Measurements from ENCODE around the gene TRIP10.

Gene TRIP10

GRCh38 chr19:6766357-6767080 lies 27.0 kb downstream of the TRIP10 start:
- TF ChIP-seq CSDC2 (CRISPR knock-in tag; IDR thresholded peaks at IDR 0.05) (no peak), ZFP30 (CRISPR knock-in tag; IDR thresholded peaks at IDR 0.05) (no peak), OSR1 (CRISPR knock-in tag; IDR thresholded peaks at IDR 0.05) (no peak), ZNF70 (CRISPR knock-in tag; IDR thresholded peaks at IDR 0.05) (no peak), ZNF565 (CRISPR knock-in tag; conservative IDR thresholded peaks at IDR 0.05; ENCODE audit: low read depth) (no peak)
- TF ChIP-seq, protein P1, sequence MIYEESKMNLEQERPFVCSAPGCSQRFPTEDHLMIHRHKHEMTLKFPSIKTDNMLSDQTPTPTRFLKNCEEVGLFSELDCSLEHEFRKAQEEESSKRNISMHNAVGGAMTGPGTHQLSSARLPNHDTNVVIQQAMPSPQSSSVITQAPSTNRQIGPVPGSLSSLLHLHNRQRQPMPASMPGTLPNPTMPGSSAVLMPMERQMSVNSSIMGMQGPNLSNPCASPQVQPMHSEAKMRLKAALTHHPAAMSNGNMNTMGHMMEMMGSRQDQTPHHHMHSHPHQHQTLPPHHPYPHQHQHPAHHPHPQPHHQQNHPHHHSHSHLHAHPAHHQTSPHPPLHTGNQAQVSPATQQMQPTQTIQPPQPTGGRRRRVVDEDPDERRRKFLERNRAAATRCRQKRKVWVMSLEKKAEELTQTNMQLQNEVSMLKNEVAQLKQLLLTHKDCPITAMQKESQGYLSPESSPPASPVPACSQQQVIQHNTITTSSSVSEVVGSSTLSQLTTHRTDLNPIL (CRISPR knock-in tag; IDR thresholded peaks at IDR 0.05; ENCODE audit: low read depth) = no peak
- no peak; the same call in 1 of the 3 replicates for ATAC-seq

DNA sequence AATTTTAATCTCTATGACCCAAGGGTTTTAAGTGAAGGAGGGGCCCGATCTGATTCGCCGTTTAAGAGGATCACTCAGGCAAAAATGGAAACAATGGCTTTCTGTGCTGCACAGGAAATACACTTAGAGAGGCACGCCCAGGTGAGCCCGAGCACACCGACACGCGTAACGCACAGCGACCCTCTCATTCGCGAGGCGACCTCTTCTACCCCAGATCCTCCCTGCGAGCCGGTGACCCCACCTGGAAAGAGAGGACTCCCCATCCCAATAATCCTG lies 27.5 kb downstream of the TRIP10 start:
- no peak for TF ChIP-seq ZFP3 (CRISPR knock-in tag; IDR thresholded peaks at IDR 0.05)
- ATAC-seq = no peak

DNA sequence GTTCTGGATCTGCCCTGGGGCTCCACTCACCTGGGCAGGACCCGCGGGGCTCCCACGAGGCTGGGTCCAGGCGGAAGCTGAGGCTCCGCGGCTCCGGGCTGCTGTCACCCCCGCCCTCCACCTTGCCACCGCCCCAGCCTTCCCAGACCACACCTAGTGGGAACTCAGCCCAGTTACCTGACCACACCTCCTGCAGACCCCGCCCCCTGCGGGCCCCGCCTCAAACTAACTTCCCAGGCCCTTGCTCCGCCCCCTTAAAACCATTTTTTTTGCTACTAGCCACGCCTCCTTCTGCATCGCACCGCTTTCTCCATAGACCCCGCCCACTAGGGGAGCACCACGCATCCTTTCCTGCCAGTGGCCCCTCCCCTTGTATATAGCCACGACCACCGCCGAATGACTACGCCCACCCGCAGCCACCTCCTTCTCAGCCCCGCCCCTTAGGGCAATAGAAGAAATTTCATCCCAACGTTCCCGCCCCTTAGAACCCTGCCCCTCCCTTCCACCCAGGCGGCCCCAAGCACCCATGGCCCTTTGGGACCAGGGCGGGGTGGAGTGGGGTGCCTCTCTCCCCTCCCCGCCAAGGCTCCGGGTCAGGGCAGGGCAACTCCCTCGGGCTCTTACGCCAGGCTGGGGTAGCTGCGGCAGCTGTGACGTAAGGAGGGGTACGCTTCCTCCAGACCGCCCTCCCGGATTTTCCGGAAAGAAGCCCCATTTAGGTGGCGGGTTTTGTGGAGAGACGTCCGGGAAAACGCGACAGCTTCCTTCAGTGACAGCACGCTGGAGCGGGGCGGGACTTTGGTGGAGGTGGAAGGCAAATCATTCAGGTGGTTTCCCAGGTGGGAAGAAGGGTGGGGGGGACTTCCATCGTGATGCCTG lies 28.1 kb downstream of the TRIP10 start, which contains the start of gene SH2D3A:
Gene SH2D3A (minus strand): TSS at position 79 of the 879 bp plus-strand sequence. CDS start 3,687 bp downstream, outside the sequence.
- no peak for TF ChIP-seq ZNF8 (CRISPR knock-in tag; IDR thresholded peaks at IDR 0.05)
- TF ChIP-seq ZNF565 (CRISPR knock-in tag; conservative IDR thresholded peaks at IDR 0.05; ENCODE audit: low read depth) = no peak
- TF ChIP-seq BACH2 (CRISPR knock-in tag; IDR thresholded peaks at IDR 0.05; ENCODE audit: borderline replicate concordance) = no peak
- TF ChIP-seq SNAI2 (CRISPR knock-in tag; IDR thresholded peaks at IDR 0.05) = no peak
- TF ChIP-seq TCF4 (CRISPR knock-in tag; IDR thresholded peaks at IDR 0.05; ENCODE audit: borderline replicate concordance) = no peak
- no peak for TF ChIP-seq ESRRG (CRISPR knock-in tag; IDR thresholded peaks at IDR 0.05)
- TF ChIP-seq, protein P2, sequence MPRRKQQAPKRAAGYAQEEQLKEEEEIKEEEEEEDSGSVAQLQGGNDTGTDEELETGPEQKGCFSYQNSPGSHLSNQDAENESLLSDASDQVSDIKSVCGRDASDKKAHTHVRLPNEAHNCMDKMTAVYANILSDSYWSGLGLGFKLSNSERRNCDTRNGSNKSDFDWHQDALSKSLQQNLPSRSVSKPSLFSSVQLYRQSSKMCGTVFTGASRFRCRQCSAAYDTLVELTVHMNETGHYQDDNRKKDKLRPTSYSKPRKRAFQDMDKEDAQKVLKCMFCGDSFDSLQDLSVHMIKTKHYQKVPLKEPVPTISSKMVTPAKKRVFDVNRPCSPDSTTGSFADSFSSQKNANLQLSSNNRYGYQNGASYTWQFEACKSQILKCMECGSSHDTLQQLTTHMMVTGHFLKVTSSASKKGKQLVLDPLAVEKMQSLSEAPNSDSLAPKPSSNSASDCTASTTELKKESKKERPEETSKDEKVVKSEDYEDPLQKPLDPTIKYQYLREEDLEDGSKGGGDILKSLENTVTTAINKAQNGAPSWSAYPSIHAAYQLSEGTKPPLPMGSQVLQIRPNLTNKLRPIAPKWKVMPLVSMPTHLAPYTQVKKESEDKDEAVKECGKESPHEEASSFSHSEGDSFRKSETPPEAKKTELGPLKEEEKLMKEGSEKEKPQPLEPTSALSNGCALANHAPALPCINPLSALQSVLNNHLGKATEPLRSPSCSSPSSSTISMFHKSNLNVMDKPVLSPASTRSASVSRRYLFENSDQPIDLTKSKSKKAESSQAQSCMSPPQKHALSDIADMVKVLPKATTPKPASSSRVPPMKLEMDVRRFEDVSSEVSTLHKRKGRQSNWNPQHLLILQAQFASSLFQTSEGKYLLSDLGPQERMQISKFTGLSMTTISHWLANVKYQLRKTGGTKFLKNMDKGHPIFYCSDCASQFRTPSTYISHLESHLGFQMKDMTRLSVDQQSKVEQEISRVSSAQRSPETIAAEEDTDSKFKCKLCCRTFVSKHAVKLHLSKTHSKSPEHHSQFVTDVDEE (CRISPR knock-in tag; IDR thresholded peaks at IDR 0.05) = no peak
- TF ChIP-seq, protein P3, sequence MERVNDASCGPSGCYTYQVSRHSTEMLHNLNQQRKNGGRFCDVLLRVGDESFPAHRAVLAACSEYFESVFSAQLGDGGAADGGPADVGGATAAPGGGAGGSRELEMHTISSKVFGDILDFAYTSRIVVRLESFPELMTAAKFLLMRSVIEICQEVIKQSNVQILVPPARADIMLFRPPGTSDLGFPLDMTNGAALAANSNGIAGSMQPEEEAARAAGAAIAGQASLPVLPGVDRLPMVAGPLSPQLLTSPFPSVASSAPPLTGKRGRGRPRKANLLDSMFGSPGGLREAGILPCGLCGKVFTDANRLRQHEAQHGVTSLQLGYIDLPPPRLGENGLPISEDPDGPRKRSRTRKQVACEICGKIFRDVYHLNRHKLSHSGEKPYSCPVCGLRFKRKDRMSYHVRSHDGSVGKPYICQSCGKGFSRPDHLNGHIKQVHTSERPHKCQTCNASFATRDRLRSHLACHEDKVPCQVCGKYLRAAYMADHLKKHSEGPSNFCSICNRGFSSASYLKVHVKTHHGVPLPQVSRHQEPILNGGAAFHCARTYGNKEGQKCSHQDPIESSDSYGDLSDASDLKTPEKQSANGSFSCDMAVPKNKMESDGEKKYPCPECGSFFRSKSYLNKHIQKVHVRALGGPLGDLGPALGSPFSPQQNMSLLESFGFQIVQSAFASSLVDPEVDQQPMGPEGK (CRISPR knock-in tag; IDR thresholded peaks at IDR 0.05; ENCODE audit: borderline replicate concordance) = no peak
- no peak for TF ChIP-seq ISL1 (CRISPR knock-in tag; IDR thresholded peaks at IDR 0.05)
- no peak for TF ChIP-seq GLIS3 (CRISPR knock-in tag; IDR thresholded peaks at IDR 0.05)
- no peak for TF ChIP-seq PPARA (CRISPR knock-in tag; IDR thresholded peaks at IDR 0.05; ENCODE audit: borderline replicate concordance)
- TF ChIP-seq ZNF70 (CRISPR knock-in tag; IDR thresholded peaks at IDR 0.05) = no peak
- peak; percentile 55 for ATAC-seq

DNA sequence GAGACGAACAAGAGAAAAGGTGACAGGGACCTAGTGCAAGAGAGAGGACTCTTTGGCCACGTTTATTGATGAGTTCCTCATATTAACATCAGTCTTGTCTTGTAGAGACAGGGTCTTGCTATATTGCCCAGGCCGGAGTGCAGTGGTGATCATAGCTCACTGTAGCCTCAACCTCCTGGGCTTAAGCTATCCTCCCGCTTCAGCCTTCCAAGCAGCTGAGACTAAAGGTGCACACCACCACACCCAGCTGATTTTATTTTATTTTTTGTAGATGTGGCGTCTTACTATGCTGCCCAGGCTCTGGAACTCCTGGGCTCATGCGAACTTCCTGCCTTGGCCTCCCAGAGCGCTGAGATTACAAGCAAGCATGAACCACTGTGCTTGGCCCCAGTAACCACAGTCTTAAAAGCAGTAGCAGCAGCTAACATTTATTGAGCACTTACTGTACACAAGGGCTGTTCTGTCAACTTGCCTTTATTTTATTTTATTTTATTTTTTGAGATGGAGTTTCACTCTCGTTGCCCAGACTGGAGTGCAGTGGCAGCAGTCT lies 28.8 kb downstream of the TRIP10 start:
- TF ChIP-seq ZNF8 (CRISPR knock-in tag; IDR thresholded peaks at IDR 0.05) (no peak), PPARA (CRISPR knock-in tag; IDR thresholded peaks at IDR 0.05; ENCODE audit: borderline replicate concordance) (no peak), TCF4 (CRISPR knock-in tag; IDR thresholded peaks at IDR 0.05; ENCODE audit: borderline replicate concordance) (no peak), CSRNP3 (CRISPR knock-in tag; IDR thresholded peaks at IDR 0.05) (no peak), CSDC2 (CRISPR knock-in tag; IDR thresholded peaks at IDR 0.05) (no peak), ISL1 (CRISPR knock-in tag; IDR thresholded peaks at IDR 0.05) (no peak), ZC3H10 (CRISPR knock-in tag; IDR thresholded peaks at IDR 0.05) (no peak), OSR1 (CRISPR knock-in tag; IDR thresholded peaks at IDR 0.05) (no peak), ZNF565 (CRISPR knock-in tag; conservative IDR thresholded peaks at IDR 0.05; ENCODE audit: low read depth) (no peak), ESRRG (CRISPR knock-in tag; IDR thresholded peaks at IDR 0.05) (no peak)
- TF ChIP-seq, protein P2 (CRISPR knock-in tag; IDR thresholded peaks at IDR 0.05) = no peak
- TF ChIP-seq, protein P3 (CRISPR knock-in tag; IDR thresholded peaks at IDR 0.05; ENCODE audit: borderline replicate concordance) = no peak
- ATAC-seq = no peak
